ENCODE measurements around the gene CDC34. TPM values are rescaled to one million over a fixed set of nuclear protein-coding genes. Genes with fewer than 3 reads are reported as not detected.

The CDC34 gene
- total and polyA plus RNA-seq, 9 of the 15 experiments (the other 6 are each of a cell fraction or from before 2014, with no cell fraction given) = 0.80 to 203 (median 65.5) TPM

DNA sequence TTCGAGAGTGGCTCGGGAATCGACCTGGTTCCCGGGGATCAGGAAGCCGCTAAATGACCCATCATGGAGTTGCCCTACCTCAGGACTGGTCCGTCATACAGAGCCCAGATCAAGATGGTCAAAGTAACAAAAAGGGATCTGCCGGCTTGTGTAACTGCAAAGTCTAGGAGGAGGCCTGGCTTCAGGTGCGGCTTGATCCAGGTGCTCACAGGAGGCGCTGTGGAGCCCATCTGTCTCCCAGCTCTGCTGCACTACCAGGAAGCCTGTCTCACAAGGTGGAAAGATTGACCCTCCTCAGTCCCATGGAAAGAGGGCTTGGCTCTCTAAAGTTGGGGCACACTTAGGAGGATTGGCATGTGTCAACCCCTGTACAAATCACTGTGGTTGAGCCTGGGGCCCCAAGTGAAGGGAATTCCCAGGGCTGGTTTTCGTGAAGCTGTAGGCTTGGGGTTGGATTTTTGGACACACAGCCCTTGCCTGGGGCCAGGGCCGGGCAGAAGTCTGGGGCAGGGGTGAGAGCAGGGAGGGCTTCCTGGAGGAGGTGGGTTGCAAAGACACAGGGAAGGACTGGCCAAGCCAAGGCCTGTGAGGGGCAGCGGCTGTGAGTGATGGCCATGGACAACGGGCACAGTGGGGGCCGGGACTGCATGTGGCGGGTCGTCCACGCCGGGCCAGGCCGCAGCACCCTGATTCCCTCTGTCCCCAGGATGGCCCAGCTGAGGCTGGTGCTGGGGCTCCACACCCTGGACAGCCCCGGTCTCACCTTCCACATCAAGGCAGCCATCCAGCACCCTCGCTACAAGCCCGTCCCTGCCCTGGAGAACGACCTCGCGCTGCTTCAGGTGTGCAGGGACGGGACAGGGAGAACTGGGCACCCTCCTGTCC, 16.5 kb downstream of the CDC34 start:
- WGBS (ENCODE audit: insufficient coverage, low coverage, missing lambda C conversion rate) = 66% methylated on average over 17 of the region's 26 CpGs
- CTCF ChIA-PET (ENCODE audit: low intra/inter-chr PET ratio) = no interaction called here
- Histone ChIP-seq H3K27ac (ENCODE audit: extremely low read depth, low read depth, low read length) (no peak overlapping the region), H3K27me3 (ENCODE audit: control insufficient read depth in 2 of 2, insufficient read depth in 2 of 2, low read length in 2 of 2) (no peaks in the 10 kb centered on the region), H3K9me3 (replicated peaks; ENCODE audit: control insufficient read depth, insufficient read depth, low read depth, low read length) (no peaks in the 10 kb centered on the region), H2AFZ (ENCODE audit: low read depth, low read length) (no peak overlapping the region), H3K79me2 (ENCODE audit: control insufficient read depth, insufficient read depth, low read length) (no peaks in the 10 kb centered on the region), H3K4me2 (ENCODE audit: insufficient read depth, low read length) (no peak overlapping the region), H4K20me1 (replicated peaks; ENCODE audit: control insufficient read depth, insufficient read depth, low read length) (no peaks in the 10 kb centered on the region), H3K9ac (ENCODE audit: insufficient read depth in 1 of 2, low read depth in 2 of 2, low read length in 2 of 2) (peak overlapping the region in 1 of 2 experiments; percentile 26; a peak in 1 of 4 replicates), H3K4me3 (no peak overlapping the region), H3K4me1 (replicated peaks in 1 of 2; ENCODE audit: control insufficient read depth in 2 of 2, insufficient read depth in 2 of 2, low read length in 2 of 2) (peaks cover 15 to 68% of the 10 kb centered on the region in 2 experiments), H3K9me1 (ENCODE audit: control insufficient read depth, insufficient read depth, low read length) (no peaks in the 10 kb centered on the region), H3K36me3 (ENCODE audit: control insufficient read depth, insufficient read depth, low read length) (no peaks in the 10 kb centered on the region)
- FAIRE-seq (no peak), ATAC-seq (no peak), DNase-seq (ENCODE audit: extremely low read depth in 1 of 4, low spot score in 3 of 4) (peak in 2 of 4 experiments; percentile 8 to 9)
- POLR2A ChIA-PET = no interaction called here
- in situ Hi-C loops (cut with MboI) = no loop called here
- BruUV-seq (replicated peaks) = no TSS peak
- TF ChIP-seq ZNF165 (CRISPR knock-in tag; IDR thresholded peaks at IDR 0.05; ENCODE audit: borderline replicate concordance) (no peak), RCOR1 (IDR thresholded peaks at IDR 0.05; ENCODE audit: borderline replicate concordance in 1 of 2, low read depth in 2 of 2, low read length in 2 of 2) (0 out of 4 replicates have a peak, but pooled peaks of 1 of the 2 experiments have one; percentile 4), KDM1A (IDR thresholded peaks at IDR 0.05) (peak; percentile 40 to 67; a peak in 3 of 4 replicates), ZNF436 (CRISPR knock-in tag; IDR thresholded peaks at IDR 0.05) (peak; percentile 78; the same call in 1 of the 2 replicates), BCOR (IDR thresholded peaks at IDR 0.05) (peak; percentile 73), HNRNPUL1 (IDR thresholded peaks at IDR 0.05; ENCODE audit: low read length) (no peak), ZNF140 (CRISPR knock-in tag; IDR thresholded peaks at IDR 0.05) (no peak), ZFP36 (IDR thresholded peaks at IDR 0.05; ENCODE audit: low read depth, low read length, partially characterized antibody) (peak; percentile 94), POLR2AphosphoS5 (IDR thresholded peaks at IDR 0.05; ENCODE audit: control insufficient read depth, insufficient read depth, low read depth, low read length) (no peak), CC2D1A (IDR thresholded peaks at IDR 0.05) (no peak)
- TF ChIP-seq, protein P1, sequence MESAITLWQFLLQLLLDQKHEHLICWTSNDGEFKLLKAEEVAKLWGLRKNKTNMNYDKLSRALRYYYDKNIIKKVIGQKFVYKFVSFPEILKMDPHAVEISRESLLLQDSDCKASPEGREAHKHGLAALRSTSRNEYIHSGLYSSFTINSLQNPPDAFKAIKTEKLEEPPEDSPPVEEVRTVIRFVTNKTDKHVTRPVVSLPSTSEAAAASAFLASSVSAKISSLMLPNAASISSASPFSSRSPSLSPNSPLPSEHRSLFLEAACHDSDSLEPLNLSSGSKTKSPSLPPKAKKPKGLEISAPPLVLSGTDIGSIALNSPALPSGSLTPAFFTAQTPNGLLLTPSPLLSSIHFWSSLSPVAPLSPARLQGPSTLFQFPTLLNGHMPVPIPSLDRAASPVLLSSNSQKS (CRISPR knock-in tag; IDR thresholded peaks at IDR 0.05) = no peak
- TF ChIP-seq, protein P2, sequence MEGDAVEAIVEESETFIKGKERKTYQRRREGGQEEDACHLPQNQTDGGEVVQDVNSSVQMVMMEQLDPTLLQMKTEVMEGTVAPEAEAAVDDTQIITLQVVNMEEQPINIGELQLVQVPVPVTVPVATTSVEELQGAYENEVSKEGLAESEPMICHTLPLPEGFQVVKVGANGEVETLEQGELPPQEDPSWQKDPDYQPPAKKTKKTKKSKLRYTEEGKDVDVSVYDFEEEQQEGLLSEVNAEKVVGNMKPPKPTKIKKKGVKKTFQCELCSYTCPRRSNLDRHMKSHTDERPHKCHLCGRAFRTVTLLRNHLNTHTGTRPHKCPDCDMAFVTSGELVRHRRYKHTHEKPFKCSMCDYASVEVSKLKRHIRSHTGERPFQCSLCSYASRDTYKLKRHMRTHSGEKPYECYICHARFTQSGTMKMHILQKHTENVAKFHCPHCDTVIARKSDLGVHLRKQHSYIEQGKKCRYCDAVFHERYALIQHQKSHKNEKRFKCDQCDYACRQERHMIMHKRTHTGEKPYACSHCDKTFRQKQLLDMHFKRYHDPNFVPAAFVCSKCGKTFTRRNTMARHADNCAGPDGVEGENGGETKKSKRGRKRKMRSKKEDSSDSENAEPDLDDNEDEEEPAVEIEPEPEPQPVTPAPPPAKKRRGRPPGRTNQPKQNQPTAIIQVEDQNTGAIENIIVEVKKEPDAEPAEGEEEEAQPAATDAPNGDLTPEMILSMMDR (IDR thresholded peaks at IDR 0.05 in 2 of 3, conservative IDR thresholded peaks at IDR 0.05 in 1 of 3; ENCODE audit: insufficient read depth in 2 of 3, low read depth in 1 of 3, low read length in 3 of 3) = peak in 2 of 3 experiments; percentile 13 to 27; a peak in 1 of 6 replicates
- TF ChIP-seq, protein P3, sequence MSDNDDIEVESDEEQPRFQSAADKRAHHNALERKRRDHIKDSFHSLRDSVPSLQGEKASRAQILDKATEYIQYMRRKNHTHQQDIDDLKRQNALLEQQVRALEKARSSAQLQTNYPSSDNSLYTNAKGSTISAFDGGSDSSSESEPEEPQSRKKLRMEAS (CRISPR knock-in tag; IDR thresholded peaks at IDR 0.05) = 0 out of 2 replicates have a peak, but pooled peaks have one; percentile 34
- intact Hi-C loops (cut with micrococcal nuclease) = no loop called here

Data from K562 (cell line).